SK-N-SH (cell line): ENCODE results near the gene IRAK2. TPM values are rescaled to one million over a fixed set of nuclear protein-coding genes. Genes with fewer than 3 reads are reported as not detected.

ENCODE experiments used
- CTCF ChIA-PET: fragments of 300-600, 350-600 bp; formaldehyde crosslinking; extraction: SDS; loops from one replicate; lab custom pipeline; 2021; lab: Yijun Ruan, JAX
- POLR2A ChIA-PET: fragments of 350-600 bp; sonication (Branson Sonifier 250); formaldehyde crosslinking; extraction: SDS; loops from one replicate; lab custom pipeline; 2020; ENCODE audit warnings: antibody characterized with exemption, inconsistent platforms; lab: Yijun Ruan, JAX
- DNase-seq: peaks from one replicate; pipeline ENCODE4 v3.0.0; 2012
- H2AFZ ChIP-seq: fragments of 200-600 bp; sonication (generic); 2 replicates; pipeline ENCODE4 v1.8.1; 2016; ENCODE audit warnings: antibody characterized with exemption, mild to moderate bottlenecking, low read depth
- H3F3A ChIP-seq: fragments of 200-600 bp; sonication (generic); replicated peaks from 2 replicates; pipeline ENCODE3; 2016; ENCODE audit warnings: antibody characterized with exemption, mild to moderate bottlenecking; ENCODE audit not compliant: insufficient read depth
- H3K27ac ChIP-seq, 2 experiments: fragments of 200-500 bp in 1 of 2; fragments of 200-600 bp in 1 of 2; sonication (Bioruptor generic) in 1 of 2; sonication (generic), shearing (Covaris generic) in 1 of 2; 2 replicates each; pipeline versions ENCODE4 v1.5.1 to v1.6.1; 2014 to 2016; ENCODE audit warnings: low read depth in 2 of 2, inconsistent platforms in 1 of 2, low read length in 1 of 2, mild to moderate bottlenecking in 1 of 2, mixed read lengths in 1 of 2
- H3K27me3 ChIP-seq: fragments of 200-600 bp; sonication (generic), shearing (Covaris generic); 2 replicates; pipeline ENCODE4 v1.6.1; 2016; ENCODE audit warnings: mixed run types; ENCODE audit not compliant: insufficient read depth
- H3K36me3 ChIP-seq, 2 experiments: fragments of 200-500 bp in 1 of 2; fragments of 200-600 bp in 1 of 2; sonication (Bioruptor generic) in 1 of 2; sonication (generic) in 1 of 2; replicated peaks in 1 of 2; 2 replicates each; pipeline versions ENCODE3 to v1.5.1; 2014 to 2016; ENCODE audit warnings: low read length in 1 of 2, mild to moderate bottlenecking in 1 of 2; ENCODE audit not compliant: insufficient read depth in 2 of 2, control insufficient read depth in 1 of 2
- H3K4me1 ChIP-seq, 2 experiments: fragments of 200-500 bp in 1 of 2; fragments of 200-600 bp in 1 of 2; sonication (Bioruptor generic) in 1 of 2; sonication (generic), shearing (Covaris generic) in 1 of 2; 2 replicates each; pipeline versions ENCODE4 v1.5.1 to v1.6.1; 2014 to 2016; ENCODE audit warnings: low read depth in 1 of 2, low read length in 1 of 2, mixed run types in 1 of 2; ENCODE audit not compliant: insufficient read depth in 2 of 2, control insufficient read depth in 1 of 2
- H3K4me2 ChIP-seq: fragments of 200-600 bp; sonication (generic), shearing (Covaris generic); 2 replicates; pipeline ENCODE4 v1.6.1; 2017; ENCODE audit warnings: mixed run types
- H3K4me3 ChIP-seq, 2 experiments: fragments of 200-500 bp in 1 of 2; fragments of 200-600 bp in 1 of 2; sonication (Bioruptor generic) in 1 of 2; sonication (generic), shearing (Covaris generic) in 1 of 2; 2 replicates each; pipeline versions ENCODE4 v1.5.1 to v1.8.1; 2014 to 2016; ENCODE audit warnings: low read depth in 2 of 2, inconsistent platforms in 1 of 2, low read length in 1 of 2, mild to moderate bottlenecking in 1 of 2, mixed read lengths in 1 of 2, moderate library complexity in 1 of 2
- H3K79me2 ChIP-seq: fragments of 200-600 bp; sonication (generic); 2 replicates; pipeline ENCODE4 v1.8.1; 2017; ENCODE audit warnings: mild to moderate bottlenecking; ENCODE audit not compliant: insufficient read depth
- H3K9ac ChIP-seq: fragments of 200-600 bp; sonication (generic); 2 replicates; pipeline ENCODE4 v1.6.1; 2017; ENCODE audit warnings: mixed run types
- H3K9me2 ChIP-seq: fragments of 200-600 bp; sonication (generic); 2 replicates; pipeline ENCODE4 v1.6.1; 2017; ENCODE audit warnings: mixed run types
- H3K9me3 ChIP-seq: fragments of 200-600 bp; sonication (generic); 2 replicates; pipeline ENCODE4 v1.6.1; 2017; ENCODE audit warnings: mixed run types, mild to moderate bottlenecking, moderate library complexity
- H4K20me1 ChIP-seq: fragments of 200-600 bp; sonication (generic); 2 replicates; pipeline ENCODE4 v1.6.1; 2017; ENCODE audit warnings: mild to moderate bottlenecking, mixed run types; ENCODE audit not compliant: insufficient read depth
- ELF1 ChIP-seq: IDR thresholded peaks from 2 replicates; pipeline ENCODE4 v1.4.0; 2012
- GATA2 ChIP-seq: sonication (generic); formaldehyde crosslinking; IDR thresholded peaks from 2 replicates; pipeline ENCODE4 v1.5.0; 2020; ENCODE audit warnings: mild to moderate bottlenecking, missing genetic modification reagents
- IRF3 ChIP-seq: fragments of 150-350 bp; IDR thresholded peaks from 2 replicates; pipeline ENCODE4 v1.6.1; 2016; ENCODE audit warnings: mild to moderate bottlenecking, low read depth, low read length
- MXI1 ChIP-seq: IDR thresholded peaks from 2 replicates; pipeline ENCODE4 v1.6.1; 2012; ENCODE audit warnings: mild to moderate bottlenecking, low read depth, low read length, improper control_type of control experiment
- RAD21 ChIP-seq: IDR thresholded peaks from 2 replicates; pipeline ENCODE4 v1.6.1; 2012; ENCODE audit warnings: mild to moderate bottlenecking, low read length
- RCOR1 ChIP-seq: fragments of 150-350 bp; IDR thresholded peaks from 2 replicates; pipeline ENCODE4 v1.6.1; 2017; ENCODE audit warnings: antibody characterized with exemption, low read length
- REST ChIP-seq: IDR thresholded peaks from 2 replicates; pipeline ENCODE4 v1.6.1; 2012; ENCODE audit warnings: mild to moderate bottlenecking, low read depth, low read length, moderate library complexity
- RFX5 ChIP-seq: IDR thresholded peaks from 2 replicates; pipeline ENCODE4 v1.6.1; 2012; ENCODE audit warnings: mild to moderate bottlenecking, improper control_type of control experiment, low read length
- SMC3 ChIP-seq: IDR thresholded peaks from 2 replicates; pipeline ENCODE4 v1.6.1; 2012; ENCODE audit warnings: low read depth, low read length, improper control_type of control experiment
- YY1 ChIP-seq: IDR thresholded peaks from 2 replicates; pipeline ENCODE4 v1.4.0; 2012; ENCODE audit warnings: low read depth, mild to moderate bottlenecking
- WGBS: methylation state at CpG from one replicate; pipeline ENCODE4 v1.1.6; 2017; ENCODE audit warnings: low lambda C conversion rate; 5-methylcytosine and 5-hydroxymethylcytosine counted together
- polyA plus RNA-seq, 3 experiments: library from polyadenylated mRNA; depleted of rRNA; stranded (reverse); fragments of >200 nt; gene quantifications; 2 replicates each; pipeline ENCODE4 v1.2.3, GENCODE V29; 2012

The IRAK2 gene
- polyA plus RNA-seq, 1 of the 3 experiments (the other 2 are of a cell fraction): 7.7 TPM

DNA sequence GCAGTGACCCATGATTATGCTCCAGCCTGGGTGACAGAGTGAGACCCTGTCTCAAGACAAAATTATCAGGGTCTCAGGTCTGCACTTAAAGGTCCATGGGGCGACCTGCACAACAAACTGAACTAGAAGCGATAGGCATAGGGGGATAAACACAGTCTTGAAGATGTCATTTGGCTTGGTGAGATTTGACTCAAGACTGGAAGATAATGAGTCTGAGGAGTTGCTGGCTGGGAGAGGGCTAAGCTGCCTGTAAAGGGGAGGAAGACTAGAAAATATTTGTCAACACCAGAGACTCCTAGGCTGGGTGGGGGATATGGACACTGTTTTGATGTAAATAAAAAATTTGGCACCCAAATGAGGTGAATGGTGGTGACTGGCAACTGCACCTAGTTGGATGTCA, 108.3 kb downstream of the IRAK2 start:
- POLR2A ChIA-PET: no interaction called here
- 96% methylated on average over 2 of the region's 2 CpGs for WGBS
- TF ChIP-seq GATA2 (CRISPR knock-in tag) (no peak), RFX5 (no peak)

GRCh38 chr3:10273702-10274305, 109.1 kb downstream of the IRAK2 start:
- H3K4me1 ChIP-seq: peaks cover 3 to 6% of the 10 kb centered on the region in 2 experiments; a peak in 2 of 4 replicates
- H3K4me3 ChIP-seq: no peak overlapping the region
- H3K27ac ChIP-seq: no peak overlapping the region
- H3K9me2 ChIP-seq: no peaks in the 10 kb centered on the region
- H3K27me3 ChIP-seq: no peaks in the 10 kb centered on the region
- peaks cover 89% of the 10 kb centered on the region for H3K79me2 ChIP-seq
- no peak overlapping the region for H3K9ac ChIP-seq
- H3F3A ChIP-seq: peaks cover 4% of the 10 kb centered on the region
- POLR2A ChIA-PET: no interaction called here
- no peak for DNase-seq
- WGBS: 74% methylated on average over 1 of the region's 1 CpG
- CTCF ChIA-PET: no interaction called here
- H4K20me1 ChIP-seq: peaks cover 30% of the 10 kb centered on the region
- no peaks in the 10 kb centered on the region for H3K9me3 ChIP-seq
- H2AFZ ChIP-seq: no peak overlapping the region
- 0 out of 2 replicates have a peak overlapping the region, but pooled peaks have one; percentile 2 for H3K4me2 ChIP-seq
- H3K36me3 ChIP-seq: peaks cover 24 to 35% of the 10 kb centered on the region in 2 experiments
- TF ChIP-seq MXI1: no peak
- TF ChIP-seq ELF1: no peak
- no peak for TF ChIP-seq YY1
- no peak for TF ChIP-seq REST
- TF ChIP-seq RAD21: no peak
- TF ChIP-seq IRF3: no peak
- no peak for TF ChIP-seq GATA2 (CRISPR knock-in tag)
- no peak for TF ChIP-seq RCOR1
- TF ChIP-seq SMC3: no peak

More for the DNA sequence above, 108.3 kb downstream of the IRAK2 start:
- Histone ChIP-seq H3K4me2 (0 out of 2 replicates have a peak overlapping the region, but pooled peaks have one; percentile 2), H4K20me1 (peaks cover 32% of the 10 kb centered on the region), H2AFZ (no peak overlapping the region), H3K36me3 (peaks cover 23 to 31% of the 10 kb centered on the region in 2 experiments), H3K27ac (no peak overlapping the region), H3K27me3 (no peaks in the 10 kb centered on the region), H3K79me2 (peaks cover 97% of the 10 kb centered on the region), H3K4me1 (peaks cover 0 to 6% of the 10 kb centered on the region in 2 experiments; a peak in 1 of 4 replicates), H3K4me3 (no peak overlapping the region), H3K9me2 (no peaks in the 10 kb centered on the region), H3K9me3 (no peaks in the 10 kb centered on the region), H3F3A (peaks cover 4% of the 10 kb centered on the region), H3K9ac (no peak overlapping the region)
- no peak for DNase-seq
- CTCF ChIA-PET: interaction anchor here (0.7 kb wide), 1 partner anchor 9 kb away, joined by 3 read pairs; no protein-coding TSS in a partner anchor
